ENCODE measurements around the gene LRIG2. TPM values are rescaled to one million over a fixed set of nuclear protein-coding genes. Genes with fewer than 3 reads are reported as not detected.

LRIG2 gene
- total and polyA plus RNA-seq, 2 of the 13 experiments (the other 11 are each of a cell fraction or from before 2014, with no cell fraction given), result 8.1 to 12.2 TPM

DNA sequence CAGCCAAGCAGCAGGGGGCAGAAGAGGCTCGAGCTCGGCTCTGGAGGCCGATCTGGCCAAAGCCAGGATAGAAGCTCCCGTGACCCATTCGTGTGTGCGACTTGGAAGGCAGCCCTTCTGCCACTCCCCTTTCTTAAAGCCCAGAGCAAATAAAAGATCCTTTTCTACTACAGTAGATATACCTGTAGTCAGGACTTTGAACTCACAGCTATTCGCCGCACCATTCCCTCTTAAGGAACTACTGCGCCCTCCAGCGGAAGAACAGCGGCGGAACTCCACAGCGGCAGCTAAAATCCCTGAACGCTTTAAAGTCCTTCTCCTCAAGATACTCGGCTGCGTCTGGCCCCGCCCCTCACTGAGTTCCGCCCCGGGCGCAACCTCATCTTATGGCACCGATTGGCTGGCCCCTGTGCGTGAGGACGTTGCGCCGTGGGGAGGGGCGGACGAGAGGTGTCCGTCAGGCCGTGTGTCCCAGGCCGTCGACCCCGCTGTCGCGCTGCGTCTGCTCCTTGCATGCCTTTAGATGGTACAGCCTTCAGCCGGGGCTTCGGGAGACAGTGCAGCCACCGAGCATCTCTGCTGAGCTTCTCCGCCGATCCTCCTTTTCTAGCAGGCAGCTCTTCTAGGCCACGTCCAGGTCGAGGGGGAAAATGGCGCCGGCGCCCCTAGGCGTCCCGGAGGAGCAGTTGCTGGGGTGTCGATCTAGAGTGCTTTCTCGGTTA, at the start of gene LRIG2 (continued):
- TF ChIP-seq, protein P1, sequence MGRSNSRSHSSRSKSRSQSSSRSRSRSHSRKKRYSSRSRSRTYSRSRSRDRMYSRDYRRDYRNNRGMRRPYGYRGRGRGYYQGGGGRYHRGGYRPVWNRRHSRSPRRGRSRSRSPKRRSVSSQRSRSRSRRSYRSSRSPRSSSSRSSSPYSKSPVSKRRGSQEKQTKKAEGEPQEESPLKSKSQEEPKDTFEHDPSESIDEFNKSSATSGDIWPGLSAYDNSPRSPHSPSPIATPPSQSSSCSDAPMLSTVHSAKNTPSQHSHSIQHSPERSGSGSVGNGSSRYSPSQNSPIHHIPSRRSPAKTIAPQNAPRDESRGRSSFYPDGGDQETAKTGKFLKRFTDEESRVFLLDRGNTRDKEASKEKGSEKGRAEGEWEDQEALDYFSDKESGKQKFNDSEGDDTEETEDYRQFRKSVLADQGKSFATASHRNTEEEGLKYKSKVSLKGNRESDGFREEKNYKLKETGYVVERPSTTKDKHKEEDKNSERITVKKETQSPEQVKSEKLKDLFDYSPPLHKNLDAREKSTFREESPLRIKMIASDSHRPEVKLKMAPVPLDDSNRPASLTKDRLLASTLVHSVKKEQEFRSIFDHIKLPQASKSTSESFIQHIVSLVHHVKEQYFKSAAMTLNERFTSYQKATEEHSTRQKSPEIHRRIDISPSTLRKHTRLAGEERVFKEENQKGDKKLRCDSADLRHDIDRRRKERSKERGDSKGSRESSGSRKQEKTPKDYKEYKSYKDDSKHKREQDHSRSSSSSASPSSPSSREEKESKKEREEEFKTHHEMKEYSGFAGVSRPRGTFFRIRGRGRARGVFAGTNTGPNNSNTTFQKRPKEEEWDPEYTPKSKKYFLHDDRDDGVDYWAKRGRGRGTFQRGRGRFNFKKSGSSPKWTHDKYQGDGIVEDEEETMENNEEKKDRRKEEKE (IDR thresholded peaks at IDR 0.05), result no peak
- TF ChIP-seq, protein P2, sequence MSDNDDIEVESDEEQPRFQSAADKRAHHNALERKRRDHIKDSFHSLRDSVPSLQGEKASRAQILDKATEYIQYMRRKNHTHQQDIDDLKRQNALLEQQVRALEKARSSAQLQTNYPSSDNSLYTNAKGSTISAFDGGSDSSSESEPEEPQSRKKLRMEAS (IDR thresholded peaks at IDR 0.05), result peak; percentile 80
- TF ChIP-seq NFYC (CRISPR knock-in tag; IDR thresholded peaks at IDR 0.05) (peak; percentile 84), ZNF383 (CRISPR knock-in tag; IDR thresholded peaks at IDR 0.05; ENCODE audit: borderline replicate concordance) (no peak), ZNF761 (CRISPR knock-in tag; conservative IDR thresholded peaks at IDR 0.05) (0 out of 2 replicates have a peak, but pooled peaks have one; percentile 57), ZNF530 (CRISPR knock-in tag; IDR thresholded peaks at IDR 0.05; ENCODE audit: low read depth) (no peak), AHR (CRISPR knock-in tag; IDR thresholded peaks at IDR 0.05) (peak; percentile 11; the same call in 1 of the 2 replicates), ATM (IDR thresholded peaks at IDR 0.05; ENCODE audit: borderline replicate concordance) (no peak), ELF3 (CRISPR knock-in tag; IDR thresholded peaks at IDR 0.05) (peak; percentile 1; the same call in 1 of the 2 replicates), IKZF4 (CRISPR knock-in tag; IDR thresholded peaks at IDR 0.05; ENCODE audit: borderline replicate concordance, low read depth, not compliant biosample characterization) (peak; percentile 58), ELF4 (CRISPR knock-in tag; IDR thresholded peaks at IDR 0.05; ENCODE audit: borderline replicate concordance) (no peak), ZNF441 (CRISPR knock-in tag; IDR thresholded peaks at IDR 0.05; ENCODE audit: borderline replicate concordance) (no peak), RXRB (CRISPR knock-in tag; IDR thresholded peaks at IDR 0.05; ENCODE audit: borderline replicate concordance) (peak; percentile 24; the same call in 1 of the 2 replicates), RAD21 (CRISPR knock-in tag; IDR thresholded peaks at IDR 0.05) (peak; percentile 64), HOXA7 (CRISPR knock-in tag; IDR thresholded peaks at IDR 0.05) (no peak), ZKSCAN1 (IDR thresholded peaks at IDR 0.05; ENCODE audit: low read length) (no peak), NCOA5 (CRISPR knock-in tag; IDR thresholded peaks at IDR 0.05) (no peak), JARID2 (CRISPR knock-in tag; IDR thresholded peaks at IDR 0.05; ENCODE audit: insufficient replicate concordance) (no peak), ZSCAN21 (CRISPR knock-in tag; IDR thresholded peaks at IDR 0.05; ENCODE audit: borderline replicate concordance) (no peak), SMARCC2 (IDR thresholded peaks at IDR 0.05) (no peak), ZNF746 (CRISPR knock-in tag; IDR thresholded peaks at IDR 0.05) (no peak), ZNF343 (CRISPR knock-in tag; IDR thresholded peaks at IDR 0.05) (no peak; the same call in 1 of the 2 replicates), HNRNPLL (IDR thresholded peaks at IDR 0.05; ENCODE audit: low read depth, low read length, poor library complexity, severe bottlenecking) (peak; percentile 91), NR2F2 (IDR thresholded peaks at IDR 0.05; ENCODE audit: borderline replicate concordance, low read depth) (no peak)
- TF ChIP-seq, protein P3, sequence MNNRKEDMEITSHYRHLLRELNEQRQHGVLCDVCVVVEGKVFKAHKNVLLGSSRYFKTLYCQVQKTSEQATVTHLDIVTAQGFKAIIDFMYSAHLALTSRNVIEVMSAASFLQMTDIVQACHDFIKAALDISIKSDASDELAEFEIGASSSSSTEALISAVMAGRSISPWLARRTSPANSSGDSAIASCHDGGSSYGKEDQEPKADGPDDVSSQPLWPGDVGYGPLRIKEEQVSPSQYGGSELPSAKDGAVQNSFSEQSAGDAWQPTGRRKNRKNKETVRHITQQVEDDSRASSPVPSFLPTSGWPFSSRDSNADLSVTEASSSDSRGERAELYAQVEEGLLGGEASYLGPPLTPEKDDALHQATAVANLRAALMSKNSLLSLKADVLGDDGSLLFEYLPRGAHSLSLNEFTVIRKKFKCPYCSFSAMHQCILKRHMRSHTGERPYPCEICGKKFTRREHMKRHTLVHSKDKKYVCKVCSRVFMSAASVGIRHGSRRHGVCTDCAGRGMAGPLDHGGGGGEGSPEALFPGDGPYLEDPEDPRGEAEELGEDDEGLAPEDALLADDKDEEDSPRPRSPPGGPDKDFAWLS (CRISPR knock-in tag; IDR thresholded peaks at IDR 0.05; ENCODE audit: borderline replicate concordance), result no peak
- TF ChIP-seq, protein P4, sequence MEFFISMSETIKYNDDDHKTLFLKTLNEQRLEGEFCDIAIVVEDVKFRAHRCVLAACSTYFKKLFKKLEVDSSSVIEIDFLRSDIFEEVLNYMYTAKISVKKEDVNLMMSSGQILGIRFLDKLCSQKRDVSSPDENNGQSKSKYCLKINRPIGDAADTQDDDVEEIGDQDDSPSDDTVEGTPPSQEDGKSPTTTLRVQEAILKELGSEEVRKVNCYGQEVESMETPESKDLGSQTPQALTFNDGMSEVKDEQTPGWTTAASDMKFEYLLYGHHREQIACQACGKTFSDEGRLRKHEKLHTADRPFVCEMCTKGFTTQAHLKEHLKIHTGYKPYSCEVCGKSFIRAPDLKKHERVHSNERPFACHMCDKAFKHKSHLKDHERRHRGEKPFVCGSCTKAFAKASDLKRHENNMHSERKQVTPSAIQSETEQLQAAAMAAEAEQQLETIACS (CRISPR knock-in tag; IDR thresholded peaks at IDR 0.05), result peak; percentile 55; the same call in 1 of the 2 replicates

All from HepG2 (cell line).